ENCODE results near the gene STEAP1B.
A peak's percentile ranks its signal among the peaks of the same experiment; 100 is the strongest.
"Not testable (repeated sequence)": the region's sequence is repeated elsewhere in the genome, so short reads cannot be mapped to it uniquely, and the experiment has no call there.

The STEAP1B gene

DNA sequence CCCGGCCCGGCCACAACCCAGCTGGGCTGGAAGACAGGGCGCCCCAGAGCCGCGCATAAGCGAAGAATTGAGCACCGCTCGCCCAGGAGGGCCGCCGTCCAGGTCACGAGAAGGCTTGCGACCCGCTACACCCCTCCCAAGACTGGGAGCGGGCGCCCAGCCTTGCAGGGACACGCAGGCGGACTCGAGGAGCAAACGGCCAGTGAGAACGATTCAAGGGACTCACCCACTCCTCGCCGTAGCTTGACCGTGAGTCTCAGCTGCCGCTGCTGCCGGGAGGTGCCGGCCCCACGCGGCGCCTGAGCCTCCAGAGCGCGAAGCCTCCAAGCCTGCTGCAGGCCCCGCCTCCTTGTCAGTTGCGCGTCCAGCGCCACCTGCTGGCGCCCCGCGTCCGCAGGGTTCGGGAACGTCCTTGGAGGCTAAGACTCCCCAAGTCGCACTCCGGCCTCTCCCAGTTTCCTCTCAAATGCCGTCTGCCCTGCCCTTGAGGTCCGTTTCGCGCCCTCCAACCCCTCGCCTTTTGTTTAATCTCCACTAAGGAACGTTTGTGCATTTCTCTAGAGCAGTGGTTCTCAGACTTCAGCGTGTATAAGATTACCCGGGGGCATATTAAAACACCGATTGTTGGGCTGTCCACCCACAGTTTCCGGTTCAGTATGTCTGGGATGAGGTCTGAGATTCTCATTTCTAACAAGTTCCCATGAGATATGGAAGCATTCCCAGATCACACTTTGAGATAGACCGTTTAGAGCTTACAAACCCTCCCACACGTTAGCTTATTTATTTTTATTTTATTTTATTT is at the start of gene STEAP1B:
Gene STEAP1B (minus strand): TSS at position 301 of the 802 bp plus-strand sequence. CDS start 5,333 bp downstream, outside the sequence.
- peak; percentile 89 for DNase-seq

DNA sequence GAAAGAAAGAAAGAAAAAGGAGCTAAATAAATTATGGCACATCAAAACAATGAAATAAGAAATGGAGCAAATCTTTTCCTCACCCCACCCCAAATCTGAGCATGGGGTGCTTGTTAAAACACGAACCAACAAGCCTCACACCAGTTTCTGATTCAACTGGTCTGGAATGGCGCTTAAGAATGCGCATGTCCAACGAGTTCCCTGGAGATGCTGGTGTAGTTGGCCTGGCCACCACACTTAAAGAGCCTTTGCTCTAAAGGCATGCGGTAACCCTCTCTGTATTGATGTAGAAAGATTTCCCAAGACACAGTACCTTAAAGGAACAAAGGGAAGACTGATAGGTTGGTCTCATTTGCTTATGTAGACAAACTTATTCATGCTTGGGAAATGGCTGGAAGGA is 49.1 kb upstream of the STEAP1B start:
- no peak for DNase-seq

DNA sequence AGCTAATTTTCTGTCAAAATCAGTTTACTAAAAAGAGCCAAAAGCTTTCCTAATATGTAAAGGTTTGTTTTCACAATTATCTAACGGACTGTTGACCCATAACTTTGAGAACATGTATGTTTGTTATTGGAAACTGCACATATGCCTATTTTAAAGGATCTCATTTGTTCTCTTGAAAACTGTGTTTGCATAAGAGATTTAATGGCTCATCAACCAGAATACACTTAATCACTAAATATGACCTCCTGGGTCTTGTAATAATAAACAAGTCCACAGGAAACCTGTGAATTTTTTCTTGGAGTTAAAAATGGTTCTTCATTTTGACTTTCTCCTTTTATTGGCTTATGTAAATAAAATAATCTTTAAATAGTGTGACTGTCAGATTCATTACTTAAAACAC is 48.3 kb upstream of the STEAP1B start:
- no peak for DNase-seq

DNA sequence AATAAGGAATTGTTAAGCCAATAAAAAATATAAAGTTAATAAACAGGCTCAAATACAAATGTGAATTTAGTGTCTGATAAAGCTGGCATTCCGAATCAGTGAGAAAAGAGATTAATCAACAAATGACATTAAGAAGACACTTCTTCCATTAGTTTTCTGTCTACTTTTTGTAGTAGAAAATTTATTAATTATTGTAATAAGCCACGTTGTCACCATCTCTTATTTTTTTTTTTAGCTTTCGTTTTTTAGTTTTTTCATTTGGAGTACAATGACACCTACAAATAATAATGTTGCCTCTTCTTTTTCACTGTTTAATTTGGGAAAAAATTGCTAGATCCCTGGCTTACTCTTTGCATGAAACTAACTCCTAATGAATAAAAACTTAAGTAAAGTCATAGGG is 46.8 kb upstream of the STEAP1B start:
- no peak for DNase-seq

DNA sequence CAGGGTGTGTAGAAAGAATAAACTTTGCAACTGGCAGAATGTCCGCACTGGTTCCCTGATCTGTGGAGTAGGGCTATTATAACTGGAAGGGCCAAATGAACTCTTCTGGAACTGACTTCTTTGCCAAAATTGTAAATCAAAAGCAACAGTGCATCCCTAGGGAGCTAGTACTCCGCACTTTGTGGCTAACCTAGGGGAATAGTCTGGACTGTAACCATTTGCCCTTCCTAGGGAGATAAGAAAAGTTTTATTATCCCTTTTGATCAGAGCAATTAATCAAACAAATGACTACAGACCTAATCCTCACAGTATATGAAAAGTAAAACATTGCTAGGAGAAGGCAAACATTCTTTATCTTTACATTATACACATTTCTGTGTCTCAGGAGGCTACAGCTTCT is 45.5 kb upstream of the STEAP1B start:
- DNase-seq, result no peak

DNA sequence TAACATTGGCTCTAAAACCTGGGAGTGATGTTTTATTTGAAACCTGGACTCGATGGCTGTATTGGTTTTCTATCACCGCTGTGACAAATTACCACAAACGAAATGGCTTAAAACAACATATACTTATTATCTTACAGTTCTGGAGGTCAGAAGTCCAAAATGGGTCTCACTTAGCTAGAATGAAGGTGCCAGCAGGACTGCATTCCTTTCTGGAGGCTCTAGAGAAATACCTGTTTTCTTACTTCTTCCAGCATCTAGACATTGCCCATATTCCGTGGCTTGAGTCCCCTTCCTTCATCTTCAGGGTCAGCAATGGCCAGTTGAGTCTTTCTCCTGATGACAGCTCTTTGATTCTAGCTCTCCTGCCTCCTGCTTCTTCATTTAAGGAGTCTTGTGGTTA is 44.3 kb upstream of the STEAP1B start:
- no peak for DNase-seq

DNA sequence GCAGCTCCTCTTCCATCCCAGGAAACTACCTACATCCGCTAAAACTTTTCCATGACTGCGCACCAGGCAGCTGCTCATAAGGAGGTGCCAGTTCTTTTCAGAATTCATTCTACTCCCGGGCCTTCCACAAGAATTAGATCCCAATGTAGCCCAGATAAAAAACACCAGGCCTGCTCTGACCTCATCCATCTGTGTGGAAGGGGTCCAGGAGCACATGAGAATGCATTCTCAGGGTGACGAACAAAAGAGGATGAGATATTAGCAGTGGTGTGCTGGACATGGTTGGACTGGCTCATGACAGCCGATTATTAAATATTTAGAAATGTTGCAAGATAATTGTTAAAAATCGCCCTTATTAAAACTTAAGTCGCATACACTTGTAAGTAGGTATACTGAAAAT is 43.2 kb upstream of the STEAP1B start:
- no peak for DNase-seq

DNA sequence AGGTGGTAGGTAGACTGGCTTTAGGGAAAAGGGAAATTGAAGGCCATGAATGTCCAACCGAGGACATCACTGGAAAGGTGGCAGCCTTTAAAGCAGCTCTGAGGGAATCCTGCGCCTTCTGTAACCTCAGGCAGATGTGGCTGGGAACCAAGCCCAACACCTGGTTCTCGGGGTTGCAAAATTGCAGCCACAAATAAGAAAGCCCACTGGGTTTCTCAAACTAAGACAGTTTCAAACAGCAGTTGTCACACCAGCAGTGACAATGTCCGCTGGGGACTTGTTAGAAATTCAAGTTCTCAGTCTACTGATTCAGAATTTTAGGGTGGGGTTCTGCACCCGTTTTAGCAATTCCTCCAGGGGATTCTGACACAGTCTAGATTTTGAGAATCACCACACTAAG is 42.7 kb upstream of the STEAP1B start:
- no peak for DNase-seq

DNA sequence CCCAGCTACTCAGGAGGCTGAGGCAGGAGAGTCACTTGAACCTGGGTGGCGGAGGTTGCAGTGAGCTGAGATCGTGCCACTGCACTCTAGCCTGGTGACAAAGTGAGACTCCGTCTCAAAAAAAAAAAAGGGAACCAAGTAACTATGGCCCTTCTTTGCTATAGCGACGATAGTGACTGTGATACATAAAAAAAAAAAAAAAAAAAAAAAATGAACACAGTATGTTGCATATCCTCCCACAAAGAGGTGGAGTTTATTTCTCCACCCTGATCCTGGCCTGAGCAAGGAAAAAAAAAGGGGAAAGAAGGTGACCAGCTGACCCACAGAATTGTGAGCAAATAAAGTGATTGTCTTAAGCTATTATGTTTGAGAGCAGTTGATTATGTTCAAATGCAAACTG is 42.3 kb upstream of the STEAP1B start:
- no peak for DNase-seq

DNA sequence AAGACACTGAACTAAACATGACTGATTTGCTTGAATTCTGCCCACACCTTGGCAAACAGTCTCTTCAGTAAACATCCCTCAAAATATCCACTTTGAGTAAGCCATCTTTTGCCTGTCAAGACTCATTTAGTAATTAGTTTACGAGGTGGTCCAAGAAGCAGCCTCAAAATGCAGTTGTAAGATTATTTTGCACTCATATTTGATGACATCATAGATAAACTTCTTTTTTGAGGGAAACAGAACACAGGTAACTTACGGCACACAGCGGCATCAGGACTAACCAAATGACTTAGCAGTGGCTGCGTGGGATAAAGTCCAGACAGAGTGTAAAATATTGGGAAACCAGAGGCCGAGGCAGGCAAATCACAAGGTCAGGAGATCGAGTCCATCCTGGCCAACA is 41.8 kb upstream of the STEAP1B start:
- DNase-seq, result no peak

DNA sequence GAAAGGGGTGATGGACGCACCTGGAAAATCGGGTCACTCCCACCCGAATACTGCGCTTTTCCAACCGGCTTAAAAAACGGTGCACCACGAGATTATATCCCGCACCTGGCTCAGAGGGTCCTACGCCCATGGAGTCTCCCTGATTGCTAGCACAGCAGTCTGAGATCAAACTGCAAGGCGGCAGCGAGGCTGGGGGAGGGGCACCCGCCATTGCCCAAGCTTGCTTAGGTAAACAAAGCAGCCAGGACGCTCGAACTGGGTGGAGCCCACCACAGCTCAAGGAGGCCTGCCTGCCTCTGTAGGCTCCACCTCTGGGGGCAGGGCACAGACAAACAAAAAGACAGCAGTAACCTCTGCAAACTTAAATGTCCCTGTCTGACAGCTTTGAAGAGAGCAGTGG is 28.5 kb upstream of the STEAP1B start:
- not testable (repeated sequence) for DNase-seq

DNA sequence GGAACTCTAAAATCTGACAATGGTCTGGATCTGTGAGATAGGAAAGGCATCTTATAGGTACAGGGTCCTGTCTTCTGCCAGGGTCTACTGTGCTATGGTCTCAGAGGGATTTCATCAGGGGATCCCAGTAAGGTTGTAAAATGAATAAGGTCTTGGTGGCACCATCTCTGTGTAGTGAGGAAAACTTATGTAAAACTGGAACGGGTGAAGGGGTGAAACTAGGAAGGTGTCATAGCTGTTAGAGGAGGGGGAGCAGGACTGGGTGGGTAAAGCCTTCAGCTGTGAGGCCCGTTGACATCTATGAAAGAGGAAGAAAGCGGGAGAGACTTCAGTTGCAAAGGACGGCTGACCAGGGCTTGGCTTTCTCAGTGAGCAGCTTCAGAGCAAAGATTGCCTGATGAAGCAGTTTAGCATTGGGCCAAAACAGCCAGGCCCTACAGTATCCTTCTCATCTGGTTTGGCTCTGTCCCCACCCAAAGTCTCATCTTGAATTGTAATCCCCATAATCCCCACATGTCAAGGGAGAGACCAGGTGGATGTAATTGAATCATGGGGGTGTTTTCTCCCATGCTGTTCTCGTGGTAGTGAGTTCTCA is 24.5 kb upstream of the STEAP1B start:
- DNase-seq, result not testable (repeated sequence)

DNA sequence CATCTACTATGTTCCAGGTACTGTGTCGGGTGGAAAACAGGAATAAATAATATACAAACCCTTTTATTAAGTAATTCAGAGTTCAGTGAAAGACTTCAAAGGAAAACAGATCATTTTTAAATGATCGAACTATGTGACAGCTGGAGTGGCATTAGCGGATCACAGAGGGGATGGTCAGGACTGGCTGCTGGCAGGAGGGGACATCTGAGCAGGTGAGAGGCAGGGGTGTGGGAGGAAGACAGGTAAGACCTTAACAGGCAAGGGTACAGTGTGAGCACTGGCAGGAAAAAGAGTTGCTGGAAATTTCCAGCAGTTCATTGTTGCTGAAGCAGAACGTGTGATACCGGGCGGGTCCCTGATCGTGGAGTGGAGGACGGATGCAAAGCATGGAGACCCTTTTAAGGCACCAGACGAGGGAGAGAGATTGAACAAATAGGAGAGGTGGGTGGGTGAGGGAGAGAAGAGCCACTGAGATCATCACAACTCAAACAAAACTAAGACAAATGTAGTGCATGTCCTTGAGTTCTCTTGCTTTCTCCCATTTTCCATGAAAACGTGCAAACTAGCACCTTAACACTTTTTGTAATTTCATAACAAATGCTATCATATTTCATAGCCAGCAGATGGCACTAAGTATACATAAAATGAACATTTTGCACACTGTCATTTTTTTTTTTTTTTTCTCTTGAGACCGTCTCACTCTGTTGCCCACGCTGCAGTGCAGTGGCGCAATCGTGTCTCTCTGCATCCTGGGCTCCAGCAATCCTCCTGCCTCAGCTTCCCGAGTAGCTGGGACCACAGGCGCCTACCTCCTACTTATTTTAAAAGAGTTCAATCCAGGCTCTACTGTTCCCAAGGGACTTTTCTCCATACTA is 23.7 kb upstream of the STEAP1B start:
- peak; percentile 21 for DNase-seq

DNA sequence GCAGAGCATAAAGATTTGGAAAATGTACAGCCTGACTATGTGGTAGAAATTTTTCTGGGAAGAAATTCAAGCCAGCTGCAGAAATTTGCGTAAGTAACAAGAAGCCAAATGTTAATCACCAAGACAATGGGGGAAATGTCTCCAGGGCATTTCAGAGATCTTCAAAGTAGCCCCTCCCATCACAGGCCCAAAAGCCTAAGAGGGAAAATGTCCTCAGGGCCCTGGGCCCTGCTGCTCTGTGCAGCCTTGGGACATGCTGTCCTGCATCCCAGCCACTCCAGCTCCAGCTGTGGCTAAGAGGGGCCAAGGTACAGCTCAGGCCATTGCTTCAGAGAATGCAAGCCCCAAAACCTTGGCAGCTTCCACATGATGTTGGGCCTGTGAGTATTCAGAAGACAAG is 19.6 kb upstream of the STEAP1B start:
- not testable (repeated sequence) for DNase-seq

DNA sequence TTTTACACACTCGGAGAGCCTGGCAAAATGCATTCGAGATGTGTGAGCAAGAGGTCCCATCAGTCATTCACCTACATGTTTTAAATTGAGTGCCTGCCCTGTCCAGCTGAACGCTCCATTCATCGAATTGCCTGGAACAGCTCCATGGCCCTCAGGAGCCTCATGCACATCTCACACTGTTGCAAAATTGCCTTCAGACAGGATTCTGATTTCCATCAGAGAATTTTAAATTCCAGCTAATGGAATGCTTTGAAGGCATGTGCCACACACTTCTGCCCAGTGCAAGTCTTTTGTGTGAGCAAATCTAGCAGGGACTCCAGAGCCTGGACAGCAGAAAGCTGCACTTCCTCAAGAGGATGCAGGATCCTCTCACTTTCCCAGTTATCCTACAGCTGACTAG is 17.0 kb upstream of the STEAP1B start:
- DNase-seq, result not testable (repeated sequence)

DNA sequence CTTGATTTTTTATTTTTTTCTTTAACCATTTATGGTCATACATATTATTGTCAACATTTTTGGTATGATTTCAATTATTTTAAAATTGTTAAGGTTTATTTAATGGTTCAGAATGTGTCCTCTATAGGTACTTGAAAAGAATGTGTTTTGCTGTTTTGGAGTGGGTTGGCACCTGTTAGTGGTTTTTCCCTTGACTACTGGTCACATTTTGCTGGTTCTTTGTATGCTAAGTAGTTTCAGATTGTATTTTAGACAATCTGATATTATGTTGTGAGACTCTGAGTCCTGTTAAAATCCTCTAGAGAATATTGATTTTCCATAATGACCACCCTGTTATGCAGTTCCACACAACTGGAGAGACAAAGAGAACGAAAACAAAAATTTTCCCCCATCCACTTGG is 15.0 kb upstream of the STEAP1B start:
- DNase-seq, result not testable (repeated sequence)

DNA sequence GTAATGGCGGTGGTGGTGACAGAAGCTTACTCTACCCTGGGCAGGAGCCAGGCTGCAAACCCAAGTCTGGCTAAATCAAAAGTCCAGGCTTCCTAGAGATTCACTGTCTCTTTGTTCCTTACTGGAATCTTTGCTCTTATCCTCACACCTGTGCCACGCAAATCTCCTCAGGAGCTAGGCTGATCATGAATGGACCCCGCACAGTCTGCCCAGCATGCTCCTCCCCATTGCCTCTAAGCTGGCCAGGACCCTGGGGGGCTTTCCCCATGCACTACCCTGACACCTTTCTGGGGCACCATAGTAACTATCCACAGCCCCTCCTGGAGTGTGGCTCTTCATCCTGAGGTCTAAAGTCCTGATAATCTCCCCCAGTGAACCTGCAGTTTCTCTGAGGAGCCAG is 7.3 kb upstream of the STEAP1B start:
- not testable (repeated sequence) for DNase-seq

DNA sequence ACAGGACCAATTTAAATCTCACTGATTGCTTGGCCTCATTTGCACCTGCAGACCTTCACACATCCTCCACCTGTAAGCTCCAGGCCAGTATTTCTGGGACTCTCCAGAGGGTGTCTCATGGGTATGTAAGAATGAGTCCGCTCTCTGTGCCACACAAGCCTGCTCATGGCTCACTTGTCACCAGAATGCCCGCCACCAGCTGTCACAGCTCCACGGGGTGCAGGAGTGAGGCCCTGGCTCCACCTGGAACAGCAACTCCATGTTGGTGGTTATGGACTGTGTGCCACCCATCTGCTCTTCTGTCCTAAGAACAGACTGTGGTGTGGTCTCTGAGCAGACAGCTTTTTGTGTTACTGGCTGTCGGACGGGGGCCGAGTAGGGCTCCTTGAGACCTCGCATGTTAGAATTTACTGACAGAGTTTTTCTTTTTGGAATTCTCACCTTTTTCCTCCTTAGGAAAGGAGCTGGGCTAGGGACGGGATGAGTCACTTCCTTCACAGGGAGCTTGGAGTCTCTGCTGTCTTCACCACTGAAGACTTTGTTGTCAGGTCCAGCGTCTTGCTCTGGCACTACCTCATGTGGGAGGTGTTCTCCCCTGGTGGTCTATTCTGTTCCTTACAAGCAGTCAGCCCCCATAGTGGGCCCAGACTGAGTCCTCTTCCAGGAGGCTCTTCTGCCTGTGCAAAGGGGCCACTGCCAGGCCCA is 6.5 kb upstream of the STEAP1B start:
- not testable (repeated sequence) for DNase-seq

DNA sequence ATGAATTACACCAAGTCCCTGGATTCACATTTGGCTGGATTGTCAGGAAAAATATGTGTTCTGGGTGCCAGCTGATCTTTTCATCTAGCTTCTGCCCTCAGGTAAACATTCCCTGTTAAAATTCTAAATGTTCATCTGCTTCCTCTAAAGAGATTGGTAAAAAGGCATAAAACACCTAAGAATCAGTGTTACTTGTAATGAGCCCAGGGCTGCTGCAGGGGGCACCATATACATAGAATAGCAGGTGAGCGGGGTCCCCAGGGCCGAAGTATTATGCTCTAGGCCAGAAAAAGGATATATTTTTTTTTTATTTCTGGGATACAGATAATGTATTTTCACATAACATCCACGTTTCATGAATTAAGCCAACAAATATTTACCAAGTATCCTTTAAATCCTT is 4.5 kb upstream of the STEAP1B start:
- DNase-seq, result not testable (repeated sequence)

DNA sequence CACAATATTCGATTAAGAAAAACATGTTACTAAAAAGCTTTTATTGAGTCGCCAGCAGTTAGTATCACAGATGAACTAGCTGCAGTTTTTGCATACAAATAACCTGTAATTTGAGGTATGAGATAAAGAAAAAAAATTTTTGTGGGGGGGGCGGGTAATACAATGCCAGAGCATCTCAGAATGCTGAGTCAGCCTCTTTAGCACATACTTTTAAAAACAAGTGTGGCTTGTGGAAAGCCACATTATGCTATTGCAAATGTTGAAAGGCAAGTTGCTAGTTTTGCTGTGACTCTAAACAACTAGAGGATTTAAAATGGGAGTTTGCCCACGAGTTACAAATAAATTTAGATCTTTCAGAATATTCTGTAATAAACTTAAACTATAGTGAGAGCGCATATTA is 2.1 kb upstream of the STEAP1B start:
- not testable (repeated sequence) for DNase-seq

DNA sequence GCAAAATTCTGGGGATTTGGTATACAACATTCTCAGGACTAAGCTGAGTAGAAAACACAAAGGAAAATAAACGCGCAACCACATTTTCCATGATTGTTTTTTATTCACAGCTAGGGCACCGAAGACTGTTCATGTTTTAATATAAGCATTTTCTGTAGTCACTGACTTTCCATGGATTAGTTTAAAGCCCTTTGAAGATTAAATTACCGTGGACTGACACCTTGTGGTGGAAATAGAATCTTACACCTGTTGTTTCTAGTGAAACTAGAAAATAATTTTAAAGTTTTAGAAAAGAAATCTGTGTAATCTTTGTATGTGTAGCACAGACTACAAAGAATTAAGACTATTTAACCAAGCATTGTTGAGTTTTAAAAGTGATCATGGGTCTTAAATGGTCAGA is 1.3 kb upstream of the STEAP1B start:
- not testable (repeated sequence) for DNase-seq

DNA sequence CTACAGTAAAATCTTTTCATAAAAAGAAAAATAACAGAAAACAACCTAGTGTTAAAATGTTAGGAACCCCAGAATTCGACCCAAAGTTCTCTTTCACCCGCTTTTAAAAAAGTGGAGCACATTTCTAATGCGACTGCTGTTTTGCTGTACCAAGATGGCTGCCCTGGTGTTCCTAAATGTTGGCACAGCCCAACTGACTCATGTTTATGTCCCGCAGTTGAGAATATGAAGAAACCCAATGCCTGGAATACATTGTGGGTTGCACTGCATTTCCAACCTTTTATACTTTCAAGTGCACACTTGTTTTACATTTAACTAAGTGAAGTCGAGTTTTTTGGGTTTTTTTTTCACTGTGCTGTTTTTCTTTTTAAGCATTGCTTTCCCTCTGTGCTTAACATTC is 944 bp downstream of the STEAP1B start:
- DNase-seq, result no peak

DNA sequence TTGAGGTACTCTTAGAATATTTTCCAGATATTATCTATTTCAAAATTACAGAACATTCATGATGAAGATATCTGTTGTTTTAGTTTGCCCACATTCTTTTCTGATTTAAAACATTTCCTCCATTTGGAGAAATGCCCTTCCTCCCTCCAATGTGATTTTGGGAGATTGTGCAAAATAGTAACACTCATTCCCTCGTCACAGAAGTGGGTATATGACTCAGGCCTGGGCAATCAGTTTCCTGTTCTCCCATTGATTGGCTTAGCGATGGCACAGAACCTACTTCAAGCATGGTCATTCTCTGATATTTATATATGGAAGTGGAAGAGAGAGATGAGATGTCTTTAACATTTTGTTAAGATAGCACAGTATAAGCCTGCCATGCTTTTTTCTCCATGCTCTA is 3.1 kb downstream of the STEAP1B start:
- DNase-seq, result not testable (repeated sequence)
